Effector memory CD8-positive, alpha-beta T cell (primary cell): ENCODE data around the gene GJD4.

ENCODE experiments used
- ATAC-seq: fragments of 150-1000 bp; cut with Tn5 transposase; replicated peaks from 2 replicates; pipeline ENCODE4 v1.10.0; 2021; ENCODE audit warnings: mild to moderate bottlenecking, moderate library complexity
- DNase-seq, 3 experiments: peaks; one replicate each; pipeline ENCODE4 v3.0.0; 2021
- H3K27ac Mint-ChIP-seq, 2 donors: one replicate each; pipeline ENCODE4 v1.8.0; 2022; ENCODE audit warnings: mild to moderate bottlenecking in 2 of 2, mixed read lengths in 2 of 2, moderate library complexity in 2 of 2
- H3K27me3 Mint-ChIP-seq, 2 donors: one replicate each; pipeline ENCODE4 v1.8.0; 2022; ENCODE audit warnings: mixed read lengths in 2 of 2
- H3K36me3 Mint-ChIP-seq: one replicate; pipeline ENCODE4 v1.8.0; 2022; ENCODE audit warnings: mild to moderate bottlenecking, moderate library complexity, mixed read lengths; ENCODE audit not compliant: insufficient read depth
- H3K4me1 Mint-ChIP-seq, 2 donors: one replicate each; pipeline ENCODE4 v1.8.0; 2022; ENCODE audit warnings: low read depth in 2 of 2, mixed read lengths in 2 of 2
- H3K4me3 Mint-ChIP-seq, 2 donors: one replicate each; pipeline ENCODE4 v1.8.0; 2022; ENCODE audit warnings: mild to moderate bottlenecking in 2 of 2, mixed read lengths in 2 of 2, moderate library complexity in 2 of 2
- H3K9me3 Mint-ChIP-seq, 2 donors: one replicate each; pipeline ENCODE4 v1.8.0; 2022; ENCODE audit warnings: mixed read lengths in 2 of 2

Gene GJD4

DNA sequence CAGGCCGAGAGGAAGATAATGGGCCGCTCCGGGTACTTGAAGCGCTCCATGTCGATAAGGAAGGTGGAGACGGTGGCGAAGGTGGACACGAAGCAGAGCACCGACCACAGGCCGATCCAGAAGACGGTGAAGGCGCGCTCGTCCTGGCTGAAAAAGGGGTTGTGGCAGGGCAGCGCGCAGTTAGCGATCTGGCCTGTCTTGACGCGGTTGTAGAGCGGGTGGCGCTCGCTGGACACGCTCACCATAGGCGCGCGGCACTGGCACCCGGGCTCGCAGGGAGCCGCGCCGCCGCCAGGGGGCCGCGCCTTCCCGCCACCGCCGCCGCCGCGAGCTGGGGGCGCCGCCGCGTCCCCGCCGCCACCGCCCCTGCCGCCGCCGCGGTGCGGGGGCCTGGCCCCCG lies 35.3 kb downstream of the GJD4 start:
- peaks cover 18 to 26% of the 10 kb centered on the region in 2 donors for H3K4me1 Mint-ChIP-seq
- H3K27ac Mint-ChIP-seq, result no peak overlapping the region
- H3K9me3 Mint-ChIP-seq, result no peaks in the 10 kb centered on the region
- H3K27me3 Mint-ChIP-seq, result peaks cover 33% of the 10 kb centered on the region in 2 donors
- no peak for DNase-seq
- ATAC-seq, result peak; percentile 38
- H3K36me3 Mint-ChIP-seq, result no peaks in the 10 kb centered on the region
- H3K4me3 Mint-ChIP-seq, result peak overlapping the region; percentile 77 to 82

GRCh38 chr10:35640951-35641675 lies 36.0 kb downstream of the GJD4 start:
- H3K4me3 Mint-ChIP-seq, result peak overlapping the region; percentile 78 to 83
- no peak overlapping the region for H3K27ac Mint-ChIP-seq
- H3K27me3 Mint-ChIP-seq, result peaks cover 27 to 36% of the 10 kb centered on the region in 2 donors
- H3K4me1 Mint-ChIP-seq, result peaks cover 15 to 26% of the 10 kb centered on the region in 2 donors
- DNase-seq (peak in 2 of 3 experiments; percentile 23 to 25), ATAC-seq (peak; percentile 40)
- H3K36me3 Mint-ChIP-seq, result no peaks in the 10 kb centered on the region
- H3K9me3 Mint-ChIP-seq, result no peaks in the 10 kb centered on the region

DNA sequence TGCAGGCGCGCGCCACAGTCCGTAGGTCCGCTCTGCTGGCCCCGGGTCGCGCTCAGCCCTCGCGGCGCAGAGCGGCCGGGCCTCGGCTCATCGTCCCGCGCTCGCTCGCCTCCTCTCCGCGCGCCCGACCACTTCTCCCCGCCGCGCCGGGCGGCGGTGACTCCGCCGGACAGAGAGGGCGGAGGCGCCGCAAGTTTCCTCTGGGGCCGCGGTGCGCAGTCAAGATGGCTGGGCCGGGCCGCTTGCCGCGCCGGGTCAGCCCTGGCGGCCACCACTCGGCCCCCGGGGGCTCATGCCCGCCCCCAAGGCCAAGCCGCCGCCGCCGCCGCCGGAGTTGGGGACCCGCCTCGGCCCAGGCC lies 36.5 kb downstream of the GJD4 start:
- Mint-ChIP-seq H3K4me3 (peak overlapping the region; percentile 64 to 66), H3K9me3 (no peaks in the 10 kb centered on the region), H3K4me1 (peaks cover 15 to 26% of the 10 kb centered on the region in 2 donors), H3K36me3 (no peaks in the 10 kb centered on the region), H3K27me3 (peaks cover 21 to 34% of the 10 kb centered on the region in 2 donors), H3K27ac (no peak overlapping the region)
- peak; percentile 5 for ATAC-seq
- no peak for DNase-seq

DNA sequence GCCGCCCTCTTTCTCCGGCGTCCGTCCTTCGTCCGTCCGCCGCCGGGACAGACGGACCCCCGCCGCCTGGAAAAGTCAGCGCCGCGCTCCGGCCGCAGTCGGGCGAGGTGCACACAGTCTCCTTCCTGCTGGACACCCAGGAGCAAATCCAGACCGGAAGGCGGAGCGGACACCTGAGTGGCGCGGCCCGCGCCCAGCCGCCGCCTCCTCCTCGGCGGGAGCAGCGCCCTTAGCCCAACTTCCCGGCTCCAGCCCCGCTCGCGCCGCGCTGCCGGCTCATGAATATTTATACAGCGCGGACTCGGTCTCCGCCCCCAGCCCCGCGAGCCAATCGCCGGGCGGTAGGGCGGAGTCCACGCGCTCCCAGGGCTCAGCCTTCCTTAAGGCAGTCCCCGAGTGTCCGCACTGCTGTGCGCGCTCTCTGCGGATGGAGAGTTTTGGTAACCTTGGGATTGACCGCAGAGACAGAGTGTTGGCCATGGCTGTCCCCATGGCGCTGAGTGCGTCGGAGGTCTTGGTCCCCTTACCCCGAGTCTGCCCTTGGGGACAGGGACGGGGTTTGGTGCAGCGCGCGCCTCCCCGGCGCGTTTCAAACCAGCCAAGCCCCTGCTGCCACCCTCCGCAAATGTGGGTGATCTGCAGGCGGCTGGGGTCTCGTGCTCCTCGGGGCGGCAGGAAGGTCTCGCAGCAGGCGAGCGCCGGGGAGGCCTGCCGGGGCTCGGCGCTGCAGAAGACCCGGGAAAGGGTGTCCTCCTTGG lies 37.1 kb downstream of the GJD4 start, which contains the start of gene FZD8:
Gene FZD8 (minus strand): TSS at position 262 of the 758 bp plus-strand sequence. CDS start 867 bp downstream, outside the sequence.
- H3K4me3 Mint-ChIP-seq, result peak within 1 kb of the TSS; percentile 78 to 83
- peaks cover 17 to 28% of the 10 kb centered on the region in 2 donors for H3K27me3 Mint-ChIP-seq
- no peaks in the 10 kb centered on the region for H3K9me3 Mint-ChIP-seq
- peak; percentile 37 to 49 (median 44) for DNase-seq
- peak; percentile 79 for ATAC-seq
- peaks cover 15 to 26% of the 10 kb centered on the region in 2 donors for H3K4me1 Mint-ChIP-seq
- no peaks in the 10 kb centered on the region for H3K36me3 Mint-ChIP-seq
- peak within 1 kb of the TSS; percentile 44 to 52 for H3K27ac Mint-ChIP-seq

- H3K36me3 Mint-ChIP-seq, result no peaks in the 10 kb centered on the region
- H3K9me3 Mint-ChIP-seq, result no peaks in the 10 kb centered on the region
- H3K27ac Mint-ChIP-seq, result peak overlapping the region in 1 of 2 donors; percentile 44
- H3K4me1 Mint-ChIP-seq, result peaks cover 15 to 26% of the 10 kb centered on the region in 2 donors
- no peak for ATAC-seq
- DNase-seq, result no peak
- H3K4me3 Mint-ChIP-seq, result peak overlapping the region; percentile 64 to 66
- H3K27me3 Mint-ChIP-seq, result peaks cover 12 to 24% of the 10 kb centered on the region in 2 donors
Observed at GRCh38 chr10:35642793-35643114, 37.6 kb downstream of the GJD4 start.

- Mint-ChIP-seq H3K4me3 (peak overlapping the region; percentile 64 to 66), H3K36me3 (no peaks in the 10 kb centered on the region), H3K27me3 (peaks cover 10 to 24% of the 10 kb centered on the region in 2 donors), H3K4me1 (peaks cover 15 to 26% of the 10 kb centered on the region in 2 donors), H3K27ac (peak overlapping the region; percentile 2 to 52), H3K9me3 (no peaks in the 10 kb centered on the region)
- ATAC-seq (peak; percentile 13), DNase-seq (no peak)
Observed at GRCh38 chr10:35643151-35644049, 38.3 kb downstream of the GJD4 start.

- no peak for DNase-seq
- Mint-ChIP-seq H3K4me3 (peak overlapping the region; percentile 64 to 66), H3K27ac (peak overlapping the region; percentile 2 to 52), H3K27me3 (peaks cover 9 to 24% of the 10 kb centered on the region in 2 donors), H3K4me1 (peaks cover 15 to 26% of the 10 kb centered on the region in 2 donors), H3K9me3 (no peaks in the 10 kb centered on the region), H3K36me3 (no peaks in the 10 kb centered on the region)
- no peak for ATAC-seq
Observed at GRCh38 chr10:35644050-35644950, 39.2 kb downstream of the GJD4 start.

- DNase-seq (no peak), ATAC-seq (no peak)
- H3K36me3 Mint-ChIP-seq, result no peaks in the 10 kb centered on the region
- H3K27me3 Mint-ChIP-seq, result peaks cover 9 to 21% of the 10 kb centered on the region in 2 donors
- no peaks in the 10 kb centered on the region for H3K9me3 Mint-ChIP-seq
- peaks cover 0 to 2% of the 10 kb centered on the region in 2 donors for H3K4me1 Mint-ChIP-seq
- no peak overlapping the region for H3K4me3 Mint-ChIP-seq
- no peak overlapping the region for H3K27ac Mint-ChIP-seq
Observed at GRCh38 chr10:35650894-35651293, 45.8 kb downstream of the GJD4 start.

GRCh38 chr10:35652824-35653223 lies 47.7 kb downstream of the GJD4 start:
- Mint-ChIP-seq H3K27me3 (peaks cover 18 to 21% of the 10 kb centered on the region in 2 donors), H3K4me3 (no peak overlapping the region), H3K27ac (no peak overlapping the region), H3K36me3 (no peaks in the 10 kb centered on the region), H3K4me1 (peaks cover 0 to 2% of the 10 kb centered on the region in 2 donors), H3K9me3 (no peaks in the 10 kb centered on the region)
- ATAC-seq (no peak), DNase-seq (no peak)

DNA sequence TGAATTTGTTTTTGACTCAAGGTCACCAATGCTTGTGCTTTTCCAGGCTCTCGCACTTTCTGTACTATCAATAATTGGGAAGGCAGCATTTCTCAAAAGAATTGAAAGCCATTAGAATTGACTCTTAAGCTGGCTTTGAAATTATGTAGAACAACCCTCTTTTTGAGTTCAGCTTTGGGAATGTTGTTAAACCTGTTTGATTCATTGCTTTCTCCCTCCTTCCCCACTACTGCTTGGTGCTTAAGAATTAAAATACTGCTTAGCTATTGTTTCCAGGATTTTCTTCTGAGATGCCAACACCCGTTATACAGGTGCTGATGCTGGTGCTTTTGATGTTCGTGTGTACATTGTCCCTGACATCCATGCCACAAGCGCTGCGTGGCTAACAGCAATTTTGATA lies 52.5 kb downstream of the GJD4 start:
- no peaks in the 10 kb centered on the region for H3K36me3 Mint-ChIP-seq
- H3K4me1 Mint-ChIP-seq, result no peaks in the 10 kb centered on the region
- no peaks in the 10 kb centered on the region for H3K9me3 Mint-ChIP-seq
- H3K4me3 Mint-ChIP-seq, result no peak overlapping the region
- DNase-seq, result no peak
- no peak overlapping the region for H3K27ac Mint-ChIP-seq
- peaks cover 20 to 28% of the 10 kb centered on the region in 2 donors for H3K27me3 Mint-ChIP-seq
- no peak for ATAC-seq
